Activated CD8-positive, alpha-beta T cell treated with anti-CD3 and anti-CD28 coated beads for 36 hours (primary cell): Measurements from ENCODE around the gene PIGL. TPM values are rescaled to one million over a fixed set of nuclear protein-coding genes. Genes with fewer than 3 reads are reported as not detected.

Source experiments
- ATAC-seq: fragments of 200-7000 bp; cut with Tn5 transposase; one replicate; pipeline ENCODE4 v1.10.0; 2021; ENCODE audit warnings: mild to moderate bottlenecking, moderate library complexity
- CTCF ChIA-PET: fragments of 350-600 bp; sonication (Branson Sonifier 250); formaldehyde crosslinking; loops from one replicate; lab custom pipeline; 2021; ENCODE audit warnings: antibody characterized with exemption; lab: Charles Lee
- POLR2A ChIA-PET: fragments of 350-600 bp; sonication (Branson Sonifier 250); formaldehyde crosslinking; loops from one replicate; lab custom pipeline; 2021; ENCODE audit warnings: antibody characterized with exemption; lab: Charles Lee
- DNase-seq: peaks from one replicate; pipeline ENCODE4 v3.0.0-alpha.2; 2020
- H3K27ac Mint-ChIP-seq: one replicate; pipeline ENCODE4 v1.8.0; 2021; ENCODE audit warnings: mild to moderate bottlenecking, mixed read lengths
- H3K27me3 Mint-ChIP-seq: one replicate; pipeline ENCODE4 v1.8.0; 2021; ENCODE audit warnings: mixed read lengths
- H3K36me3 Mint-ChIP-seq: one replicate; pipeline ENCODE4 v1.8.0; 2021; ENCODE audit warnings: low read depth, mixed read lengths
- H3K4me1 Mint-ChIP-seq: one replicate; pipeline ENCODE4 v1.8.0; 2021; ENCODE audit warnings: low read depth, mixed read lengths
- H3K4me3 Mint-ChIP-seq: one replicate; pipeline ENCODE4 v1.8.0; 2021; ENCODE audit warnings: mild to moderate bottlenecking, moderate library complexity, mixed read lengths
- H3K9me3 Mint-ChIP-seq: one replicate; pipeline ENCODE4 v1.8.0; 2021; ENCODE audit warnings: mixed read lengths
- intact Hi-C: fragments of 100-400 bp; cut with micrococcal nuclease; formaldehyde crosslinking; loops from one replicate; pipeline ENCODE4 v1.10.0; 2022
- total RNA-seq, 2 experiments: library from RNA; stranded (reverse); gene quantifications; one replicate each; pipeline ENCODE4 v1.2.3, GENCODE V29; 2021
- TF ChIP-seq, protein P1 (sequence below): fragments of 200-600 bp; IDR thresholded peaks from one replicate; pipeline ENCODE4 v1.8.0; 2022; ENCODE audit warnings: antibody characterized with exemption, mild to moderate bottlenecking

Gene PIGL
- total RNA-seq, 2 experiments from 2014 or later, result 45.0 to 48.6 TPM

DNA sequence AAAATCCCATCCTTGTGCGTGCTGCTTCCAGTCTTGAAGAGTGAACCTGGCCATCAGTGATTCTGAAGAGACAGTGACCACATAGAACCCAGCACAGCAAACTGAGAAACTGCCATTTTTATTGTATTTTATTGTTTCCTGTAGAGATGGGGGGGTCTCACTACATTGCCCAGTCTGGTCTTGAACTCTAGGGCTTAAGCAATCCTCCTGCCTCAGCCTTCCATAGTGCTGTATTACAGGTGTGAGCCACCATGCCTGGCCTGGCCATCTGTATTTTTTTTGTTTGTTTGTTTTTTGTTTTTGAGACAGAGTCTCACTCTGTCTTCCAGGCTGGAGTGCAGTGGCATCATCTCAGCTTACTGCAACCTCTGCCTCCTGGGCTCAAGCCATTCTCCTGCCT is 122.4 kb downstream of the PIGL start:
- CTCF ChIA-PET, result interaction anchor here (1.0 to 1.2 kb wide), 2 partner anchors 10 to 25 kb away, joined by 3 read pairs; no protein-coding TSS in a partner anchor

DNA sequence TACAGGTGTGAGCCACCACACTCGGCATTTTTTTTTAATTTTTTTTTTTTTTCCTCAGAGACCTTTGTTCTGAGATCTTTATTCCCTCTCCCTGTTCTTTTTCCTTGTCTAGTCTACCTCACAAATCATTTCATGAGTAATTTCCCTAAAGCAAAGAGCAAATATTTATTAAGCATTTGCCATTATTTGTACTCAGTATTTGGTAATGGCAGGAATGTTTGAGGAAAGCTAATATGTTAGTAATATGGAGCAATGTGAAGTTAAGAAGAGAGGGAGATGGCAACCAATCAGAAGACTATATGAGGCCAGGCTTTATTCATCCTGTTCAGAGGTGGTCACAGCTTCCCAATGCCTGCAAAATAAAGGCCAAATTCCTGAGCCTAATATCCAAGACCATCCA is 122.9 kb downstream of the PIGL start:
- CTCF ChIA-PET, result interaction anchor here (1.0 to 1.2 kb wide), 2 partner anchors 9 to 24 kb away, joined by 3 read pairs; no protein-coding TSS in a partner anchor
- Mint-ChIP-seq H3K9me3 (no peaks in the 10 kb centered on the region), H3K27me3 (no peaks in the 10 kb centered on the region), H3K36me3 (peaks cover 22% of the 10 kb centered on the region), H3K4me1 (no peaks in the 10 kb centered on the region), H3K4me3 (no peak overlapping the region), H3K27ac (no peak overlapping the region)
- DNase-seq (no peak), ATAC-seq (no peak)
- intact Hi-C loops, result no loop called here
- TF ChIP-seq, protein P1, sequence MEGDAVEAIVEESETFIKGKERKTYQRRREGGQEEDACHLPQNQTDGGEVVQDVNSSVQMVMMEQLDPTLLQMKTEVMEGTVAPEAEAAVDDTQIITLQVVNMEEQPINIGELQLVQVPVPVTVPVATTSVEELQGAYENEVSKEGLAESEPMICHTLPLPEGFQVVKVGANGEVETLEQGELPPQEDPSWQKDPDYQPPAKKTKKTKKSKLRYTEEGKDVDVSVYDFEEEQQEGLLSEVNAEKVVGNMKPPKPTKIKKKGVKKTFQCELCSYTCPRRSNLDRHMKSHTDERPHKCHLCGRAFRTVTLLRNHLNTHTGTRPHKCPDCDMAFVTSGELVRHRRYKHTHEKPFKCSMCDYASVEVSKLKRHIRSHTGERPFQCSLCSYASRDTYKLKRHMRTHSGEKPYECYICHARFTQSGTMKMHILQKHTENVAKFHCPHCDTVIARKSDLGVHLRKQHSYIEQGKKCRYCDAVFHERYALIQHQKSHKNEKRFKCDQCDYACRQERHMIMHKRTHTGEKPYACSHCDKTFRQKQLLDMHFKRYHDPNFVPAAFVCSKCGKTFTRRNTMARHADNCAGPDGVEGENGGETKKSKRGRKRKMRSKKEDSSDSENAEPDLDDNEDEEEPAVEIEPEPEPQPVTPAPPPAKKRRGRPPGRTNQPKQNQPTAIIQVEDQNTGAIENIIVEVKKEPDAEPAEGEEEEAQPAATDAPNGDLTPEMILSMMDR, result no peak
- POLR2A ChIA-PET, result interaction anchor here (0.6 to 1.1 kb wide), 3 partner anchors 13 to 113 kb away, joined by 3 to 5 read pairs (median 3); partner anchors contain the start of gene CENPV

More for the DNA sequence above, 122.4 kb downstream of the PIGL start:
- intact Hi-C loops, result no loop called here
- H3K27me3 Mint-ChIP-seq, result no peaks in the 10 kb centered on the region
- no peak overlapping the region for H3K27ac Mint-ChIP-seq
- POLR2A ChIA-PET, result interaction anchor here (0.6 to 0.9 kb wide), 2 partner anchors 13 to 113 kb away, joined by 3 to 5 read pairs; partner anchors contain the start of gene CENPV
- no peak overlapping the region for H3K4me3 Mint-ChIP-seq
- TF ChIP-seq, protein P1, result no peak
- no peaks in the 10 kb centered on the region for H3K9me3 Mint-ChIP-seq
- DNase-seq (no peak), ATAC-seq (no peak)
- peaks cover 22% of the 10 kb centered on the region for H3K36me3 Mint-ChIP-seq
- H3K4me1 Mint-ChIP-seq, result no peaks in the 10 kb centered on the region

DNA sequence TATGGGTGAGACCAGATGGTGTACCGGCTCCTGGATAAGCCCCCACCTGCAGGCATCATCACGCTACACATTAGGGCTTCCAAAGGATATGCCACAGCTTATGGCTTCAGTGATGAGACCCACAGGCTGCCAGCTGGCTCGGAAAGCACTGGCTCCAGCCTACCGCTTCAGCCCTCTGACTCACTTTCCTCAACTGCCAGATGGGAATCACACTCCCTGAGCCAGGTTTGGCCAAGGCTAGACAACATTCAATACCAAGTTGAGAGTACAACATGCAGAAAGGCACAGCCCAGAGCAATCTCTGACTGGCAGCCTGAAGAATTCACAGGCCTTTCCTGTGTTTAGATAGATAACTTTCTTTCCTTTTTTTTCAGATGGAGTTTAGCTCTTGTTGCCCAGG is 126.0 kb downstream of the PIGL start:
- no peak overlapping the region for H3K27ac Mint-ChIP-seq
- ATAC-seq (no peak), DNase-seq (no peak)
- ChIA-PET POLR2A (interaction anchor here (0.6 to 1.6 kb wide), 3 partner anchors 9 to 113 kb away, joined by 3 to 4 read pairs (median 3); partner anchors contain the start of gene TRPV2), CTCF (no interaction called here)
- TF ChIP-seq, protein P1, result no peak
- H3K4me3 Mint-ChIP-seq, result no peak overlapping the region
- intact Hi-C loops, result no loop called here
- no peaks in the 10 kb centered on the region for H3K4me1 Mint-ChIP-seq
- H3K9me3 Mint-ChIP-seq, result no peaks in the 10 kb centered on the region
- peaks cover 29% of the 10 kb centered on the region for H3K36me3 Mint-ChIP-seq
- no peaks in the 10 kb centered on the region for H3K27me3 Mint-ChIP-seq

DNA sequence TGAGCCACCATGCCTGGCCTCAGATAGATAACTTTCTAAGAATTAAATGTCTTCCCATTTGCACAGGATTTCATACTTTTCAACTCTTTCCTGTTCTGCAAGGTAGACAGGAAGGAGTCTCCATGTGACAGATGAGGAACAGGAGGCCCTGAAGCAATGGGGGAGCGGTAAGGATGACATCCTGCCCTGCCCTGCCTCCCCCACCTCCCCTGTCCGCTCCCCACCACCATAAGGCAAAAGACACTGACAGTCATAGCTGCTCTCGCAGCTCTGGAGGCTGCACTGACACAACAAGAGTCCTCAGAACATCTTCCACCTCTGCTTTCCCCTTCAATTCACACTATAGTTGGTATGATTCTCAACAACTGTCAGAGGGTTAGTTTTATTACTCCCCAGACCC is 126.6 kb downstream of the PIGL start:
- no peak overlapping the region for H3K4me3 Mint-ChIP-seq
- no peaks in the 10 kb centered on the region for H3K4me1 Mint-ChIP-seq
- no peak overlapping the region for H3K27ac Mint-ChIP-seq
- POLR2A ChIA-PET, result interaction anchor here (0.6 to 2.1 kb wide), 4 partner anchors 8 to 113 kb away, joined by 3 to 7 read pairs (median 4); partner anchors contain the start of gene TRPV2
- ATAC-seq, result no peak
- peaks cover 34% of the 10 kb centered on the region for H3K36me3 Mint-ChIP-seq
- no peaks in the 10 kb centered on the region for H3K27me3 Mint-ChIP-seq
- TF ChIP-seq, protein P1, result no peak
- H3K9me3 Mint-ChIP-seq, result no peaks in the 10 kb centered on the region
- DNase-seq, result no peak
- intact Hi-C loops, result no loop called here
- CTCF ChIA-PET, result interaction anchor here (0.8 to 2.5 kb wide), 2 partner anchors 9 to 20 kb away, joined by 3 to 18 read pairs; partner anchors contain the start of gene CENPV

DNA sequence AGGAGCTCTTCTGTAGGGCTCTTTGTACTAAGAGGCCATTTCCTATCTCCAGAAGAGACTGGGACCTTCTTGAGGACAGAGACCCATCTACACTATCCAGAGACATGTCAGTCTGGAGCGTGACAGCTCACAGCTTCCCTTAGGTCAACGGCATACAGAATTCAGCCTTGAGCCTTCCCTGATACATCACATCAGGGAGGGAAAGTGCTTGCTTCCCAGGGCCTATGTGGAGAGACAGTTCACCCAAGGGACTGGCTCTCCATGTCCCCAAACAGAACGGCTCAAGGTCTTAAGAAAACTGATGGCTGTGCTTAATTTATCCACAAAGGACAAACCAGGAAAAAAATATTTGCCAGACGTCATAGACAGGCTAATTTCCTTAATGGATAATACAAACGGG is 128.6 kb downstream of the PIGL start:
- peaks cover 40% of the 10 kb centered on the region for H3K36me3 Mint-ChIP-seq
- peaks cover 8% of the 10 kb centered on the region for H3K4me1 Mint-ChIP-seq
- ChIA-PET POLR2A (interaction anchor here (2.1 kb wide), 1 partner anchor 19 kb away, joined by 7 read pairs; no protein-coding TSS in a partner anchor), CTCF (interaction anchor here (2.5 kb wide), 1 partner anchor 18 kb away, joined by 18 read pairs; no protein-coding TSS in a partner anchor)
- no peaks in the 10 kb centered on the region for H3K9me3 Mint-ChIP-seq
- no peak for DNase-seq
- intact Hi-C loops, result no loop called here
- no peak overlapping the region for H3K4me3 Mint-ChIP-seq
- no peaks in the 10 kb centered on the region for H3K27me3 Mint-ChIP-seq
- TF ChIP-seq, protein P1, result no peak
- no peak for ATAC-seq
- no peak overlapping the region for H3K27ac Mint-ChIP-seq
